HG03432 (cell line): Measurements from ENCODE around the gene FAM184B.
"Not testable (repeated sequence)": the region's sequence is repeated elsewhere in the genome, so short reads cannot be mapped to it uniquely, and the experiment has no call there.

Source experiments
- ATAC-seq: cut with Tn5 transposase; IDR thresholded peaks from one replicate; pipeline ENCODE4 v1.9.1; 2021; ENCODE audit warnings: mild to moderate bottlenecking, moderate library complexity; ENCODE audit not compliant: unreplicated experiment

FAM184B gene

DNA sequence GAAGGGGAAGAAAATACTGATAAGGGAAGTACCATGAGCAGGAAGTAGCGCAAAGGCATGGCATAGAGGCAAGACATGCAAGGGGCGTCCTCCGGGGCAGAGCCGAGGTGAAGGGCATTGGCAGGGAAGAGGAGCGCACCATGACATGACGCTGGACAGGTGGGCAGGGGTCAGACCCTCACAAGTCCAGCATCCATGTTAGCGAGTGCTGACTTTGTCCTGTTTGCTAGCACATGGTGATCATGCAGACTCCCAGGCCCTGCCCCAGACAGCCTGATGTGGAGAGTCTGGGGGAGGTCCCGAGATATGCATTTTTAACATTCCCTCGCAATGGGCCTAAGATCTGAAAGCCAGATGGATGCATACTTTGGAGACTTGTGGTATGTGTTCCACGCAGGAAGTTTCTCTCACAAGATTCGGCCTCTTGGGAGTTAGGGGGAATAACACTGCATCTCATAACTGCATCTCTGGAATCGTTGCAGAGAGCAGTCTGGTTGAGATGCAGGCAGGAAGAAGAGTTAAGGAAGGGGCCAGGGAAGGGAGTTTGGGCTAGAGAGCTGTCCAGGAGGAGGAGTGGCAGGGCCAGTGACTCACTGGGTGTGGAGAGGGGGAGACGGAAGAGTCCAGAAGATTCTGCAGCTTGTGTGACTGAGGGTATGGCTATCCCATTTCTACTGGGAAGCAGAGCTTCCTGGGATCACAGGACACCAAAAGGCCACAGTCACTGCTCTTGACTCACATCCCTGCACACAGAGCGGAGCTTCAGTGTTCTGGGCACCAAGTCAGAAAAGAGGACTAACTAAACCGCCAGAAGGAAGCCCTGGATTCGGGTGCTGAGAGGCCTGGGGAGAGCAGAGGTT lies 59.7 kb downstream of the FAM184B start:
- ATAC-seq, result no peak

DNA sequence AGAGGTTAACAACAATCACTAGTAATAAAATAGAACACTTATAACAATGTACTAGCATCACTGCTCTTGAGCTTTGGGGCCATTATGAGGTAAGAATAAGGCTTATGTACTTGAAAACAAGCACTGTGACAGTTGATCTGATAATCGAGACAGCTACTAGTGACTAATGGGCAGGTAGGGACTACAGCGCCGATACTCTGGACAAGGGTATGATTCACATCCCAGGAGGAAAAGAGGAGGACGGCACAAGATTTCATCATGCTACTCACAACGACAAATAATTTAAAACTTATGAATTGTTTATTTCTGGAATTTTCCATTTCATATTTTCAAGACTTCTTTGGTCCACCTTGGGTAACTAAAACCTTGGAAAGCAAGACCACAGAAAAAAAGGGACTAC lies 62.3 kb downstream of the FAM184B start:
- ATAC-seq, result no peak

- no peak for ATAC-seq
These were observed 63.0 kb downstream of the FAM184B start for GRCh38 chr4:17718471-17718870.

GRCh38 chr4:17717301-17717700 lies 64.1 kb downstream of the FAM184B start:
- ATAC-seq, result no peak

GRCh38 chr4:17715511-17715910 lies 65.9 kb downstream of the FAM184B start:
- ATAC-seq, result no peak

DNA sequence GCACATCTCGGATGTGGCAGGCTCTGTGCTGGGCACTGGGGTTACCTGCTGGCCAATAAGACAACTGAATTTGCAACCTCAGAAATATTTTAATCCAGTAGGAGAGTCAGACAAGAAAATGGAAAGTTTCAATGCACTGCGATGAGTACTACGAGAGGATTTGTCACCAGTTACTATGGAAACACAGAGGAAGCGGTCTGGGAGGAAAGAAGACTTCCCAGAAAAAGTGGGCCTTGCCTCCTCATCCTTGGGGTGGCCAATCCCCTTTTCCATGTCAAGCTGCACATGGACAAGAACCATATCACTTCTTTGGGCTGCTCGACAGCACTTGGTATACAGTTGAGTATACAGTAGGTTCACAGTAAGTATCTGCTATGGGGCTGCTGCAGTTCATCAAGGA lies 67.6 kb downstream of the FAM184B start:
- ATAC-seq, result no peak

- ATAC-seq, result no peak
These were observed 69.3 kb downstream of the FAM184B start for GRCh38 chr4:17712166-17712565.

DNA sequence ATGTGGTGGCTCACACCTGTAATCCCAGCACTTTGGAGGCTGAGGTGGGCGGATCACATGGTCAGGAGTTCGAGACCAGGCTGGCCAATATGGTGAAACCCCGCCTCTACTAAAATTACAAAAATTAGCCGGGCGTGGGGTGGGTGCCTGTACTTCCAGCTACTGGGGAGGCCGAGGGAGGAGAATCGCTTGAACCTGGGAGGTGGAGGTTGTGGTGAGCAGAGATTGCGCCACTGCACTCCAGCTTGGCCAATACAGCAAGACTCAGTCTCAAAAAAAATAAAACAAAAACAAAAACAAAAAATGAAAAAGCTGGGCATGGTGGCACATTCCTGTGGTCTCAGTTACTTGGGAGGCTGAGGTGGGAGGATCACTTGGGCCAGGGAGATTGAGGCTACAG lies 70.2 kb downstream of the FAM184B start:
- not testable (repeated sequence) for ATAC-seq

GRCh38 chr4:17709763-17710068 lies 71.7 kb downstream of the FAM184B start:
- ATAC-seq, result no peak

DNA sequence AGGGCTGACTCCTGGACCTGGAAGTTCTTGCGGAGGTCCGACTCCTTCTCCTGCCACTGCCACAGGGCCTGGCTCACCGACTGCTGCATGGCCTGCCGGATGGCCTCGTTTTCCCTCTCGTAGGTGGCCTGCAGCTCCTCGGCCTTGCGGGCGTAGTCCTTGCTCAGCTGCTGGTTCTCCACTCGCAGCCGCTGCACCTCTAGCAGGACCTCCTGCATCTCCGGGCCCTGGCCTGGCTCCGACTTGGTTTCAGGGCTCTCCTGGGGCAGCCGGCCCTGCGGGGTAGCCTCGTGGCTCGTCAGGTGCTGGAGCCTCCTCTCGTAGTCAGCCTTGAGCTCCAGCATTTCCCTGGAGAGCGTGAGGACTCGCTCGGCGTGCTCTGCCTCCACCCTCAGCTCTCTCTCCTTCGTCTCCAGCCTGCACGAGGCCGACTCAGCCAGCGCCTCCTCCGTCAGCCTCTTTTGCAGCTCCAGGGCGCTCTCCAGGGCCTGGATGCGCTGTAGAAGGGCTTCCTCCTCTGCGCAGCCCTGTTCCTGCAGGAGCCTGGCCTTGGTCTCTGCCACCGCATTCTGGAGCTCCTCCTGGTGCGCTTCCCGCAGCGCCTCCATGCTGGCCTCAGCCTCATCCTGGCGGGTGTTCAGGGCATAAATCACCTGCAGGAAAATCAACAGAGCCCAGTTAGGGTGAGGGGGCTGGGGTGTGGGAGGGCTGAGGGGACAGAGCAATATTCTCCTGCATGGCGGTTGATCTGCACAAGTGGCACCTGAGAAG lies 72.2 kb downstream of the FAM184B start:
- ATAC-seq, result no peak

DNA sequence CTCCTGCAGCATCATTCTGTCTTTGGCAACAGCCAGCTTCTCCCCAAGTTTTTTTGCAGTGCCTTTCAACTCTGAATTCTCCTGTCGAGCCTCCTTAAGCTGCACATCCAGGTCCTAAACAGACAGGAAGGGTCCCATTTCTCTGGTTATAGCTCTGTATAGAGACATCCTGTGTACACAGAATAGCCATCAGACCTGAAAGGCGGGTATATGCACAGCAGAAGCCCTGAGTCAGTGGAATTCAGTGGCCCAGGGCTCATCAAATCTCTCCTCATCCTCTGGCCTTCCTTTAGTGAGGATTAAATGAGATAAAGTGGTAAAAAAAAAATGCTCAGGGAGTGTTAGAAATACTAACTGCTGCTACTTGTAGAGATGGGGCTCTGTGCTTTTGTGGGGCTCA lies 73.8 kb downstream of the FAM184B start:
- no peak for ATAC-seq

GRCh38 chr4:17705107-17705506 lies 76.3 kb downstream of the FAM184B start:
- ATAC-seq, result no peak

GRCh38 chr4:17704020-17704650 lies 77.3 kb downstream of the FAM184B start:
- ATAC-seq, result no peak

GRCh38 chr4:17702641-17703040 lies 78.8 kb downstream of the FAM184B start:
- no peak for ATAC-seq

DNA sequence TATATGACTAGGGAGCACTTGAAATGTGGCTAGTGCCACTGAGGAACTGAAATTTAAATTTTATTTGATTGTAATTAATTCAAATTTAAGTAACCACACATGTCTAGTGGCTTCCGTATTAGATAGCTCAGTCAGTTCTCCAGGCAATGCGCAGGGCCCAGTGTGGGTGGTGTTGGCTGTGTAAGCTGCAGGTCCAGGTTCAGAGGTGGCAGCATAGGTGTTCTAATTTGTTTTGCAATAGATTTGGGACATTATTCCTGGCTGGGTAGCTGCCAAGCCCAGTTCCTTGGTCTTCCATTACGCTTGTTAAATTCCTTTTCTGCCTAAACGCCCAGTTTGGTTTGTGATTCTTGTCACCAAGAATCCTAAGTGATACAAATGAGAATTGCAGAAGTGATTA lies 79.5 kb downstream of the FAM184B start:
- ATAC-seq, result no peak

DNA sequence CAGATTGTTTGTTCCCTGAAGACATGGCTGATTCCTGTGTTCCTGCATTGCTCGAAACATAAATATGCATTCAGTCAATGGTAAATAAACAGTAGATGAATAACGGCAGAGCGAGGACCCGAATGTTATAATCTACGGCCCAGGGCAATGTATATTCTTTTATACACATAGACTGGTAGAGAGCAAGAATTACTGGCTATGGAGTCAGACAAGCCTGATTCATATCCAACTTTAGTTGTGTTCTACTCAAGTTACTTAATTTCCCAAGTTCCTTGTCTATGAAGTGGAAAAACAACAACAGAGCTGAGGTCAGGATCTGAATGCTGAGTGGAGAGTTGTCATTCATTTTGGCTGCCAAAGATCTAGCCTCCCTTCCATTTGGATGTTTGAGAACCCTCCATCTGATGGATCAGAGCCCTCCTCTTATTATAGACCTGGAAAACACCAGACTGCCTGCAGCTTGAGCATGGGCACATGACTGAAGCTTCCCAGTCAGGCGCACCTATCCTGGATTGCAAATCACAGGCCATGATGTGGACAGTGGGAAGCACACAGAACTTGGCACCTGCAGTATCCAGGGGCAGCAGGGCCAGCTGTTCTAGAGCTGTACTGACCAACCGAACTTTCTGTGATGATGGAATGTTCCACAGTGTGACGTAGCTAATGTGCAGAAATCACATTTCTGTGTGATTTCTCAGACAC lies 80.1 kb downstream of the FAM184B start:
- ATAC-seq, result no peak

- ATAC-seq, result no peak
These were observed 82.0 kb downstream of the FAM184B start for GRCh38 chr4:17699380-17699779.

GRCh38 chr4:17698116-17698515 lies 83.3 kb downstream of the FAM184B start:
- ATAC-seq, result no peak

GRCh38 chr4:17695341-17695740 lies 86.1 kb downstream of the FAM184B start:
- no peak for ATAC-seq

DNA sequence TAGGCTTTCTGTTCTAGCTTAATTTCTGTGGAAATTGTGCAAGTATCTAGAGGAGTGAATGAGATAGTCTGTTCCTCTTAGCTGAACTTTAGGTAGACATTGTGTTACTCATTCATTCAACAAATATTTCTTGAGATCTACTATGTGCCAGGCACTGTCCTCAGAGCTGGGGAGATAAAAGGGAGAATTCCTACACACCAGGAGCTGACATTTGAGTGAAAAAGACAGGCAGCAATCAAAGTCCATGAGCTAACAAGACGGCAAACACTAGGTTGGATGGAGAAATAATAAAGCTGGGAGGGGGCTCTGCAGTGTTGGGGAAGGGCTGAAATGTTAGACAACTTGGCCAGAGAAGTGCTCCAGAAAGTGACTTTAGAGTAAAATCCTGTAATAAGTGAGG lies 86.9 kb downstream of the FAM184B start:
- no peak for ATAC-seq

DNA sequence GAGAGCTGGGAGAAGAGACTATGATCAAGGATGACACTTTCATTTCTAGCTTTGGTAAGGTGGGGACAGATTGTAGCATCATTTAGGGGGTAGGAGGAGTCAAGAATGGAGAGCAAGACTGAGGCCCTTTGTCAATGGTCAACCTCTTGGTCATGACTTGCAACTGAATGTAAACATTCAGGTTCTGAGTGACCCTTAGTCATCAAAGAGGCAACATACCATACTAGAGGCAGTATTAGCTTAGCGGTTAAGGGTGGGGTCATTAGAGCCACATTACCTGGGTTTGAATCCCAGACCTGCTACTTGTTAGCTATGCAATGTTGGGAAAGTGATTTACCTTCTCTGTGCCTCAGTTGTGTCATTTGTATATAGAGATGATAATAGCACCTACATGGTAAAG lies 90.5 kb downstream of the FAM184B start:
- ATAC-seq, result no peak
